Measurements from ENCODE around the gene GOLM1. TPM values are rescaled to one million over a fixed set of nuclear protein-coding genes. Genes with fewer than 3 reads are reported as not detected.

GOLM1 gene
- total and polyA plus RNA-seq, 2 donors (not counting 1 experiment from before 2014, with no cell fraction given) = 0.54 TPM; not detected in 1

DNA sequence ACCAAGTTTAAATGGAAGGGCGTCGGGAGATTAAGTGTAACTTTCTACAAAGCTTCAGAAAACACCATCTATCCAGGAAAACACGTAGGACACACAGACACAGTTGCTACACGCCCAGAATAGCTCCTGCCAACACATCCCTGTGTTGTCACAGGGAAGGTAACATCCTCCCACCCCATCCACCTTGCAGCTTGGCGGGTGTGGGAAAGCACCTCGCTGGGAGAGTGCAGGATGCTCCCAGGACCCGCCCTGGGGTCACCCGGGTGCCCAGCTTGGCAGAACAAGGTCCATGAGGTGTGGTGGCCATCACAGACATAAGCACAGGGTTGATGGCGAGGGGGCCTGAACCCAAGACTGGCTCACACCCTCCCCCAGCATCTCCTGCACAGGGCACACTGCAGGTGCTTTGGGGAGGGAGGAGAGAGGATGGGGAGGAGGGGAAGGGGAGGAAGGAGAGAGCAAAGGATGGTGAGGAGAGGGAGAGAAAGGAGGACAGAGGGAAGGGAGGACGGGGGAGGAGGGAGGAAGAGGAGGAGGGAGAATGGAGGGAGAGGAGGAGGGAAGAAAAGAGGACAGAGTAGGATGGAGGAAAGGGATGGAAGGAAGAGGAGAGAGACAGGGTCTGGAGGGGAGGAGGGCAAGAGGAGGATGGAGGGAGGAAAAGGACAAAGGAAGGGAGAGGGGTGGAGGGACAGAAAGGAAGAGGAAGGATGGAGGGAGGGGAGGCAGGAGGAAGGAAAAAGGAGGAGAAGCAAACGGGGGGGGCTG, 37.2 kb downstream of the GOLM1 start:
- no peak for DNase-seq
- CTCF ChIA-PET = no interaction called here
- H3K4me1 Mint-ChIP-seq = no peaks in the 10 kb centered on the region

More for the DNA sequence above, 37.2 kb downstream of the GOLM1 start:
- Mint-ChIP-seq H3K27ac (no peak overlapping the region), H3K4me3 (no peak overlapping the region), H3K27me3 (peaks cover 12% of the 10 kb centered on the region), H3K9me3 (ENCODE audit: insufficient read depth) (no peaks in the 10 kb centered on the region)
- no peak overlapping the region for H3K27ac ChIP-seq (ENCODE audit: low read length in 2 of 2)
- no peak overlapping the region for H2AFZ ChIP-seq (ENCODE audit: insufficient read depth, low read depth, low read length, poor library complexity, severe bottlenecking)
- H3K9ac ChIP-seq (ENCODE audit: low read length) = no peak overlapping the region
- H4K20me1 ChIP-seq (ENCODE audit: control insufficient read depth, insufficient read depth, low read length, poor library complexity, severe bottlenecking) = no peaks in the 10 kb centered on the region
- POLR2A ChIA-PET = no interaction called here
- ATAC-seq (ENCODE audit: low read depth) = no peak
- H3K4me3 ChIP-seq (ENCODE audit: control extremely low read depth in 1 of 5, extremely low read depth in 1 of 5, insufficient read depth in 1 of 5, low read depth in 2 of 5, low read length in 4 of 5) = no peak overlapping the region
- intact Hi-C loops (cut with micrococcal nuclease) = no loop called here
- H3K4me2 ChIP-seq (replicated peaks; ENCODE audit: low read depth, low read length, poor library complexity, severe bottlenecking) = no peak overlapping the region
- 76% methylated on average over 8 of the region's 11 CpGs for WGBS (ENCODE audit: insufficient coverage)
- H3K36me3 ChIP-seq (replicated peaks in 1 of 2; ENCODE audit: control extremely low read depth in 1 of 2, control insufficient read depth in 1 of 2, extremely low read depth in 1 of 2, insufficient read depth in 2 of 2, low read length in 1 of 2) = no peaks in the 10 kb centered on the region
- H3K9me3 ChIP-seq (ENCODE audit: control extremely low read depth in 1 of 3, control insufficient read depth in 2 of 3, insufficient read depth in 1 of 3, low read length in 2 of 3) = no peaks in the 10 kb centered on the region
- H3K79me2 ChIP-seq (ENCODE audit: control insufficient read depth, insufficient read depth, low read length) = no peaks in the 10 kb centered on the region
- no peak for TF ChIP-seq EZH2 (IDR thresholded peaks at IDR 0.05; ENCODE audit: borderline replicate concordance, insufficient read depth, low read depth, low read length, poor library complexity, severe bottlenecking)
- no peak for TF ChIP-seq CTCF (IDR thresholded peaks at IDR 0.05)
- H3K27me3 ChIP-seq (replicated peaks in 1 of 4; ENCODE audit: control extremely low read depth in 1 of 4, control insufficient read depth in 3 of 4, insufficient read depth in 4 of 4, low read length in 3 of 4) = no peaks in the 10 kb centered on the region
- H3K4me1 ChIP-seq (ENCODE audit: control insufficient read depth in 2 of 2, insufficient read depth in 2 of 2, low read length in 2 of 2) = no peaks in the 10 kb centered on the region
